GM21576 (cell line): Measurements from ENCODE around the gene RGS18.
"Not testable (repeated sequence)": the region's sequence is repeated elsewhere in the genome, so short reads cannot be mapped to it uniquely, and the experiment has no call there.

Source experiments
- ATAC-seq: cut with Tn5 transposase; IDR thresholded peaks from one replicate; pipeline ENCODE4 v1.9.1; 2021; ENCODE audit warnings: mild to moderate bottlenecking, moderate library complexity; ENCODE audit not compliant: unreplicated experiment

Gene RGS18

DNA sequence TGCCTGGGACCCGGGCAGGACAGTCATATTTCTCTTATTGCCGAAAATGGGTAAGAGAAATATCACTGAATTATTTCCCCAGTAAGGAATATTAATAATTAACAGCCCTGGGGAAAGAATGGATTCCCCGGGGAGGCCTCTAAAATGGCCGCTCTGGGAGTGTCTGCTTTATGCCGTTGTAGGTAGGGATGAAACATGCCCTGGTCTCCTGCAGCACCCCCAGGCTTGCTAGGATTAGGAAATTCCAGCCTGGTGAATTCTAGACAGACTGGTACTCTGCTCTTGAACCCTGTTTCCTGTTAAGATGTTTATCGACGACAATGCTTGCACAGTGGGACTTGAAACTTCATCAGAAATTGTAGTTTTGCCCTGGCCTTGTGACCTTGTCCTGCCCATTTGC is 6.7 kb downstream of the RGS18 start:
- ATAC-seq, result not testable (repeated sequence)

DNA sequence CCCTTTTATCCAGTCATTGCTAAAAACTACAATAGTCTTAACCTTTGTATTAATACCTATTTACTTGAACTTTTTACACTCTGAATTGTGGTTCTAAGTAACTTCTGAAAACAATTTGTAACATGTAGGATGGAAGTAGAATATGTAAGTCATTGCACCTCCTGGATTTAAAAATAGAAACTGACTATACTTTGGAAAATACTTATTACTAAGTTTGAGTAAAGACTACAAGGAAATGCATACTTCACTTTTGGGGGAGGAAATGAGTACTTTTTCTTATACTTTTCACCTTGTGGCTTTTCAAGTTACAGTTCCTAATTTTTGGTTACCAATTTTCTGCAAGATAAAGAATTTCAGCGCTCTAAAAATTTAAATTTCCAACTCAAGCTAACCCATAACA is 8.7 kb downstream of the RGS18 start:
- no peak for ATAC-seq

DNA sequence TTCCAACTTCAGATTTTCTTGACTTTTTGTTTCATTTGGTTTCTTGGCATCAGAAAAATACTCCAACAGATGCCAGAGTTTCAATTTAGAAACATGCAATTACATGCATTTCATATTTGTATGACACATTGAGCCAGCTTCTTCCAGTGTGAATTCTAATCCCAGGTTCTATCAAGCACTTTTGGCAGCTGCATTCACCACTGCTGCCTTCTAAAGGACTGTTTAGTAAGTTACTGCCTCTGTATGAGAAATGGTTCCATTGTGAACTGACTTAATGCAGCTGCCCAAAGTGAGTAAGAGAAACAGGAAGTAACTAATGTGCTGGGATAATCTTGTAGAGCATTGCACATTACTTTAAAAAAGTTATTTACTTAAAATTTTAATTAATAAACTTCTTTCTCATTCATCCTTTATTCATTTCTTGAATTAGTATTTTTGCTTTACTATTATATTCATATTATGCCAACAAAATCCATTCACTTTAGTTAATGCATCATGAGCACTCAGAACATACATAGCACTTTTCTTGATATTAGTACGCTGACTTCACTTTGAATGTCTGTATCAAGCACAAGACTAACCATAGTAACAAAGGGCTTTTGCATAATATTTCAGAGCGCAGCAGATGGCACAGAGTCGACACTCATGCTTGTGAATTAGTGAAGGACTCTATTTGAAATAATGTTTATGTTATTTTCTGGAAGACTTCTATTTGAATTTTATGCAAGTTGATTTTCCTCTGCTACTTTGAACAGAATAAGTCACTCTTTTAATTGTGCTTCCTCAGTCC is 9.8 kb downstream of the RGS18 start:
- ATAC-seq, result no peak

DNA sequence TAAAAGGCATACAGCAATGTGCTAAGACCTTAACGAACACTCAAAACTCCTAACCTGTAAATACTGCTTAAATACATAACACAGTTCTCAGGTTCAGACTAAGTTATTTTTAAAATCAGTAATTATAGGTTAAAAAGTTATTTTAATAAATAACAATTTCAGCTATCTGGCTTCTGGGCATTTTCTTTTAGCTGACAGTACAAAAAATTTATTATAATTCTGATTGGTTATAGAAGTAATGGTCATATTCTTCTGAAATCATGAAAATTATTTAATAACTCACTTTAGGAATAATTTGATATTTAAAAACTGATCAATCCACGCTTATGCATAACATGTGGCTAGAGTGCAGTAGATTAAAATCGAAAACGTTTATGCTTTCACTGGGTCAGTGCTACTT is 10.7 kb downstream of the RGS18 start:
- no peak for ATAC-seq

DNA sequence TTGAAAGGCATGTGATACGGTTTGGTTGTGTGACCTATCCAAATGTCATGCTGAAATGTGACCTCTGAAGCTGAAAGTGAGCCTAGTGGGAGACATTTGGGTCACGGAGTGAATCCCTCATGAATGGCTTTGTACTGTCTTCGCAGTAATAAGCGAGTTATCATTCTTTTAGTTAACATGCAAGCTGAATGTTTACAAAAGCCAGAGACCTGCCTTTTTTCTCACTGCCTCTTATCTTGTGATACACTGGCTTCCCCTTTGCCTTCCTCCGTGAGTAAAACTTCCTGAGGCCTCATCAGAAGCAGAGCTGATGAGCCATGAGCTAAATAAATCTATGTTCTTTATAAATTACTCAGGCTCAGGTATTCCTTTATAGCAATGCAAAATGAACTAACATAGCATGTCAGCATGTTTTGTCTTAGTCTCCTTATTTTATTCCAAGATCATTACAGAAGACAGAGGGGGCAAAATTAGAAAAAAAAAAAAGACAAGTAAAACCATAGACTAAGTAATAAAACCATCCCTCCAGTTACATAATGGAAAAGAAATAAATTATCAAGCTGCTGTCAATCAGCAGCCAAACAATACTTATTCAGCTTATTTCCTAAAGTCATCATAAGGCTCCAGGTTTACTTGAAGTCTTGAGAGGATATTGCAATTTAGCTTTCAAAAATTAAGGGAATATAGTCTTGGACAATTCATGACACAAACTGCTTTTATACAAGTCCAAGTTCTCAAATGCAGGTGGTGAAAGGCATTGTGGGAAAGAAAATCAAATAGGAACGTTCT is 12.1 kb downstream of the RGS18 start:
- ATAC-seq, result no peak

DNA sequence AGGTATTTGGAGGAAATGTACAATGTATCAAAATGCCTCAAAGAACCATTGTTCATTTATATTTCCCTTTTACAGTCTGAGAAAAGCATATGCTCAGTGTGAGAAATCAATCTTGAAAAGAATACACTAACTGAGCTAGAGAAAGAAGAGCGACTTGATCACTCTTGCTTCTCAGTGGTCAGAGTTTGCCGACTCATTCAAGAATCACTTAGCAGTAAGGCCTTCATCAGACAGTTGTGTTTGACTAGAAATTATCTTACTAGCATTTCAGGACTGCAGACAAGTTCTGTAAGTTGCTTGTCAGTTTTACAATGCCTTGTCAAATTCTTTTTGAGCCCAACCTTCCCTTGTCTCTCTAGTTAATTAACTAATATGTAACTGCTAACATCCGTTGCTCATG is 12.9 kb downstream of the RGS18 start:
- no peak for ATAC-seq

DNA sequence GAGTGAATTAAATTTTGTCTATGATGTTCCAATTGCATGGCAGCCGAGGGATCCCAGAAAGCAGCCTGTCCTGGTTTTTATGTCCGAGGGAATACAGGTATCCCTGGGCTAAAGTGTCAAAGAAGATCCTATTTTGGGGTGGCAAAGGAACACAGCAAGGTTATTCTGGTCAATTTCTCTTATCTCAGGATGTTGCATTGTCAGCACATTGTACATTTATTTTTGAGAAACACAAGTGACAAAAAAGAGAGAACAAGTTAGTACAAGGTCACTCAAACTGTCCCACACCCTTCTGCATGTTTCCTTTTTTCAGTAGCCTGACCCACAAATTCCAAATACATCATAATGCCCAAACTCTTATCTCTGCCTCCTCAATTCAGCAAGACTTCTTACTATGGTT is 17.7 kb downstream of the RGS18 start:
- no peak for ATAC-seq

DNA sequence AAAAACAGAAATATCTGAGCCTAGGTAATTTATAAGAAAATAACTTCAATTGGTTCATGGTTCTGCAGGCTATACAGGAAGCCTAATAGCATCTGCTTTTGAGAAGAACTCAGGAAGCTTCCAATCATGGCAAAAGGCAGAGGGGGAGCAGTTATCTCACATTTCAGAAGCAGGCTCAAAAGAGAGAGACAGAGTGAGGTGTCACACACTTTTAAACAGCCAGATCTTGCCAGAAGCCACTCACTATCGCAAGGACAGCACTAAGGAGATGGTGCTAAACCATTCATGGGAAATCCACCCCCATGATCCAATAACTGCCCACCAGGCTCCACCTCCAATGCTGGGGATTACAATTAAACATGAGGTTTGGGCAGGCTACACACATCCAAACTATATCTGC is 25.5 kb downstream of the RGS18 start:
- ATAC-seq, result no peak

DNA sequence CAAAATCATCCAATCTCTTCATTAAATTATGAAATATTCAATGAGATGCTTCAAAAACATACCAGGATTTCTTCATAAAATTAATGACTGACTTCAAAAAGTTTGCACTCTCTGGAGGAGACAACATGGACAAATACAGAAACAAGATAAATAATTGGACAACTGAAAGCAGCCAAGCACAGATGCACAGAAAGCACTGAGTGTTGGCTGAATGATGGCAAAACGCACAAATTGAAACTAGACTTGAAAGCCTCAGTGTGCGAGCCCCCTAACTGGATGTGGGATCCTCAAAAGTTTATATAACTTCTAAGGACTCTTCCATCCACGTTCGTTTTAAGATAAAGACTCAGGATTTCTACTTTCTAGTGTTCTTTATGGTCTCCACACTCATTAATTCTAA is 27.9 kb downstream of the RGS18 start:
- ATAC-seq, result no peak

DNA sequence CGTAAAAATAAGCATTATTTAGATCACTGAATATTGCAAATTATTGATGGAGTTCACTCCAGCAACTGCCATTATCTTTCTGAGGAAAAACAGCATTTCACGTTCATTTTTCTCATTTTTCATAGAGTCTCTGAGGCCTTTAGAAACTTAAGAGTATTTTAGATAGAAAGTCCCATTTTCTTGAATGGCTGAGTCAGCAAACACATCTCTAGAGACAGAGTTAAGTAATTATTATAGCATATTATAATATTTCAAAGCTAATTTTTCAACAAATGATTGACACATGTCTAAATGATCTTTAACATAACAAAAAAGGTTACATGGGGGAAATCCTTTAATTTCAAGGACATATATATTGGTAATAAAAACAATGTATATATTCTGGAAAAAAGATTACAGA is 31.8 kb downstream of the RGS18 start:
- ATAC-seq, result no peak

DNA sequence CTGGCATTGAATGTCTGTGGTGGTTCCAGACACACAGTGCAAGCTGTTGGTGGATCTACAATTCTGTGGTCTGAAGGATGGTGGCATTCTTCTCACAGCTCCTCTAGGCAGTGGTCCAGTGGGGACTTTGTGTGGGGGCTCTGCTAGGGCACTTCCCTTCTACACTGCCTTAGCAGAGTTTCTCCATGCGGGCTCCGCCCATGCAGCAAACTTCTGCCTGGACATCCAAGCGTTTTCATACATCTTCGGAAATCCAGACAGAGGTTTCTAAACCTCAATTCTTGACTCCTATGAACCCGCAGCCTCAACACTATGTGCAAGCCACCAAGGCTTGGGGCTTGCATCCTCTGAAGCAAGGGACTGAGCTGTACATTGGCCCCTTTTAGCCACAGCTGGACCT is 43.0 kb downstream of the RGS18 start:
- no peak for ATAC-seq

DNA sequence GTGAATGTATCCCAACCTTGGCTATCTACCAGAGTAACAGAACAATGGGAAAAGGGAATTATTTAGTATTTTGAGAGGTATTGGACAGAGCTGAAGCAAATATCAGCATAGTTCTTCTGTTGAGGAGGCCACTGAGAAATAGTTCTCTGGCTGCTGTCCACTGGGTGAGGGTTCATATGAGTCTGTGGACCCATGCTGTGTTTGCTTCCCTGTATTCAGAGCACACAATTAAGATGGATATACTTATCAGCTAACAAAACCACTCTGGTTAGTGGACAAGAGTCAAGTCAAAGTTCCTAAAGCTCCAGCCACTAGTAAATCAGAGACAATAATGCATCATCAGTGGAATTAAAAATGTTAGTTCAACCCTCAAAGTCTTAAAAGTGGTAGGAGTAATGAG is 66.1 kb downstream of the RGS18 start:
- no peak for ATAC-seq

DNA sequence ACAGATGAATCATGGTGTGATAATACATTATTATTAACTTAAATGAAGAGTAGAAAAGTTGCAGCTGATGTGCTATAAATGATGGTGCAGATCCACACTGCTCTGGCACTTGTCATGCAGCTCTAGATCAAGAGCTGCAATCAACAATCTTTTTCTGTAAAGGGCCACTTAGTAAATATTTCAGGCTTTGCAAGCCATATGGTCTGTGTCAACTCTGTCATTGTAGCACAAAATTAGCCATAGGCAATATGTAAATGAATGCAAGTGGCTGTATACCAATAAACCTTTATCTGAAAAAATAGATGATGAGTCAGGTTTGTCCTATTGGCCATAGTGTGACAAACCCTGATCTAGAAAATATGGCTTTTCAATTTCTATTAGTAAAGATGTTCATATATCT is 66.6 kb downstream of the RGS18 start:
- ATAC-seq, result no peak

DNA sequence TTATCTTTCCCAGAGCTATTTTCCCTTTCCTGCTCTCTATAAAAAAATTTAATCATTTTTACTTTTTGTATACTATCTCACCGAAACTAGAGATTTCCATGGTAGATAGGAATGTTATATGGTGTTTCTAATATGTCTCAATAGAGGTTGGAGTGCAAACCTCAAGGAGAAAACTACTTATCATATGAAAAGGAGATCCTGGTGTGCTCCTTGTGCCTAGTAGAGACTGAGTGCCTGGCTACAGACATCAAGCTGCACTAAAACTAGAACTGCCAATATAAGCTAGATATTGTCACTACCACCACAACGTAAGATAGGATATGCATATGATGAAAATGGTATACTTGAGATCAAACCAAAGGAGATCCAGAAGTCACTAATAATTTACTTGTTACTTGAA is 67.0 kb downstream of the RGS18 start:
- ATAC-seq, result no peak

DNA sequence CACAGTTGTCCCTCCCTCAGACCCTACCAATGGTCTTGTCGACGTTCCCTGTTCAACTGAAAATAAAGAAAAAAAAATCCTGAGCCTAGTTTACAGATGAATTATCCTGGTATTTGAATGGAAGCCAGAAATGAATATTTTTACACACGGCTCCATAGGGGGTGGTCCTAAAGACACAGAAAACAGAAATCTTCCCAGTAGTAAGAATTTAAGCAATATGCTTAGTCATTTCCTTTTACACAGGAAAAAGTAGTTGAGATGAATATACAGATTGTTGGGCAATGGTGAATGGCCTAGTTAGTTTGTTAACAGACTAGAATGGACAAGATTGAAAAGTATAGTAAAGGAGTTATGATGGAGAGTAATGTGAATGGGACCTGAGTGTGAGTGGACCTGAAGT is 67.4 kb downstream of the RGS18 start:
- no peak for ATAC-seq

DNA sequence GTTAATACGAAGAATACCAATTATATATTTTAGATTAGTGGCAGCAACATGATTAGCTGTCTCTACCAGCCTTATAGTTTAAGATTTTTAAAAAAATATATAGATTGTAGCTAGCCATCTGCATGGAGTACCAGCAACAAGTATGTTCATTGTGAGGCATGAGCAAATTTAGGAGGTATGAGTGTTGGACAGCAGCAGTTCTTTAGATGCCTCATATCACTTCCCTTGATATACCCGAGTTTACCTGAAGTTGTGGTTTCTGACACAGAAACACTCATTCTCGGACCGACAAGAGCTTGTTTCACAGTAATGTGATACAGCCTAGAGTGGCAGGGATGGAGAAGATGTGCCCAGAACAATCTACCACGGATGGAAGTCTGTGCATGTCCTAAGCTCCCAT is 69.1 kb downstream of the RGS18 start:
- no peak for ATAC-seq

DNA sequence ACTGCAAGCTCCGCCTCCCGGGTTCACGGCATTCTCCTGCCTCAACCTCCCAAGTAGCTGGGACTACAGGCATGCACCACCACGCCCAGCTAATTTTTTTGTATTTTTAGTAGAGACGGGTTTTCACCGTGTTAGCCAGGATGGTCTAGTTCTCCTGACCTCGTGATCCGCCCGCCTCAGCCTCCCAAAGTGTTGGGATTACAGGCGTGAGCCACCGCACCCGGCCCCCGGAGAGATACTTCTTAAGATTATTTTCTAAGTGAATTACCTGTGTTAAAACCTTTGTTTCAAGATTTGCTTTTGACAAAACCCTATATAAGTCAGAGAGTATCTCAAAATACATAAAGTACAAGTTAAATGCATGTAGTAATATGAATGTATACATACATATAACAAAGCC is 69.7 kb downstream of the RGS18 start:
- ATAC-seq, result not testable (repeated sequence)

DNA sequence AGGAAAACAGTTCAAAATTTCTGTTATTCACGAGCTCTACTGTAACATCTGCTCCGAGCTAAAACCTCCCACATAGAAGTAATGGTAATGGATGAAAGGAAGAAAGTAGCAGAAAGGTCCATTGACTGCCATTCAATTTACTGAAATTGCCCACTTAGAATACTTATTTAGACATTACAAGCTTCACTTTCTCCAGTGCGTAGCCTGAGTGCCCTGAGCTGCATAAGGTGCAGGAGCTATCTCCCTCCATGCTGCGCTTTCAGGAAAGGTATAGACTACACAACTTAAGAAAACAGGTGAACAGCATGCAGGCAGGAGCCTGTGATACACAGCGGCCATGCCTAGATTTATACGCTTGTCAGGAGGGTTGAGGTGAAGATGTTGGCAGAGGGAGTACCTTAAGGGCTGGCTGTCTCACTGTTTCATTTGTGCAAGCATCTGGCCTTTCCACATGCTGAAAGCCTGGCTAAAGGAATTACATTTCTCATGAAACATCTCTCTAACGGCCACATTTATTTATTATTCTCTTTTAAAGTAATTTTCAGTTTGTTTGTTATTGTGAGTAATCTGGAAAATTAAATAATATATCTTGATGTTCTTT is 74.7 kb downstream of the RGS18 start:
- ATAC-seq, result no peak

DNA sequence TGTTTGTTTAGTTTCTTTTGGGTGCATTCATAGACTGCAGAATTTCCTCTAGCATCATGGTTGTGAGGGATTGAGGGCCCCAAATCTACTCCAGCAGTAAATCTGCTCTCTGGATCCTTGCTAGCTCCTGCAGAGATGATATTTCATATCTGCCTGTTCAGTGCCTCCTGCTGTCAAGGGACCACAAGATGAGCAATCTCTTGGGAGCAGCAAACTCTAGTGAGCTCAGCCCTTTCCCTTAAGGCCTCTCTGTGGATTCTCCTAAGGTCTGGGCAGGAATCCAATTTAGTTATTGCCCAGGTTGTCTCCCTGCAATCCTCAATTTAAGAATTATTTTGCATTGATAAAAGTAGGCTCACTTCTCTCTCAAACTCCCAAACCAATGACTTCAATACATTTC is 76.9 kb downstream of the RGS18 start:
- ATAC-seq, result no peak
